Neuronal stem cell (in vitro differentiated cells): ENCODE results near the gene CELF4.

ENCODE experiments used
- DNase-seq: peaks from one replicate; pipeline ENCODE4 v3.0.0-alpha.2; 2013; ENCODE audit warnings: low spot score
- H2AFZ ChIP-seq: one replicate; pipeline ENCODE4 v1.6.1; 2013; ENCODE audit warnings: mild to moderate bottlenecking, low read length, inconsistent platforms
- H2AK5ac ChIP-seq: 2 replicates; pipeline ENCODE4 v1.6.1; 2013; ENCODE audit warnings: low read depth, mild to moderate bottlenecking, inconsistent platforms, low read length, moderate library complexity, mixed read lengths
- H2BK120ac ChIP-seq: 2 replicates; pipeline ENCODE4 v1.6.1; 2013; ENCODE audit warnings: low read depth, mild to moderate bottlenecking, inconsistent platforms, low read length, moderate library complexity, mixed read lengths
- H2BK12ac ChIP-seq: one replicate; pipeline ENCODE4 v1.6.1; 2013; ENCODE audit warnings: low read length, inconsistent platforms
- H2BK15ac ChIP-seq: 2 replicates; pipeline ENCODE4 v1.6.1; 2013; ENCODE audit warnings: mild to moderate bottlenecking, low read length, inconsistent platforms, mixed read lengths
- H2BK5ac ChIP-seq: one replicate; pipeline ENCODE4 v1.6.1; 2013; ENCODE audit warnings: inconsistent platforms, mild to moderate bottlenecking, low read length, moderate library complexity
- H3K14ac ChIP-seq: one replicate; pipeline ENCODE4 v1.6.1; 2013; ENCODE audit warnings: low read length, inconsistent platforms
- H3K18ac ChIP-seq: 2 replicates; pipeline ENCODE4 v1.6.1; 2013; ENCODE audit warnings: low read length, inconsistent platforms
- H3K23ac ChIP-seq: 2 replicates; pipeline ENCODE4 v1.6.1; 2013; ENCODE audit warnings: low read depth, mild to moderate bottlenecking, mixed read lengths, low read length, inconsistent platforms; ENCODE audit not compliant: poor library complexity
- H3K27ac ChIP-seq: replicated peaks from 3 replicates; pipeline ENCODE4 v1.5.1; 2013; ENCODE audit warnings: low read length, inconsistent platforms
- H3K27me3 ChIP-seq, 3 experiments: 2 replicates each; pipeline ENCODE4 v1.6.1; 2013; ENCODE audit warnings: low read length in 3 of 3, mild to moderate bottlenecking in 2 of 3, inconsistent platforms in 1 of 3, low read depth in 1 of 3, mixed read lengths in 1 of 3, moderate library complexity in 1 of 3; ENCODE audit not compliant: control insufficient read depth in 3 of 3, insufficient read depth in 3 of 3
- H3K36me3 ChIP-seq, 2 donors: replicated peaks in 1 of 2; 2 replicates each; pipeline ENCODE4 v1.6.1; 2013; ENCODE audit warnings: low read length in 2 of 2; ENCODE audit not compliant: control insufficient read depth in 2 of 2, insufficient read depth in 2 of 2
- H3K4ac ChIP-seq: 2 replicates; pipeline ENCODE4 v1.6.1; 2013; ENCODE audit warnings: inconsistent platforms, mild to moderate bottlenecking, low read length, moderate library complexity
- H3K4me1 ChIP-seq, 2 donors: 1 replicate in 1 of 2; 2 replicates in 1 of 2; pipeline ENCODE4 v1.6.1; 2013; ENCODE audit warnings: low read length in 2 of 2, low read depth in 1 of 2; ENCODE audit not compliant: control insufficient read depth in 2 of 2, insufficient read depth in 1 of 2
- H3K4me2 ChIP-seq: one replicate; pipeline ENCODE4 v1.6.1; 2013; ENCODE audit warnings: mild to moderate bottlenecking, low read length, inconsistent platforms; ENCODE audit not compliant: insufficient read depth, poor library complexity, severe bottlenecking
- H3K4me3 ChIP-seq, 2 donors: 2 replicates each; pipeline ENCODE4 v1.5.1; 2013; ENCODE audit warnings: low read length in 2 of 2, mild to moderate bottlenecking in 2 of 2, inconsistent platforms in 1 of 2, moderate library complexity in 1 of 2
- H3K79me1 ChIP-seq: one replicate; pipeline ENCODE4 v1.6.1; 2013; ENCODE audit warnings: low read depth, mild to moderate bottlenecking, inconsistent platforms, low read length, moderate library complexity
- H3K9ac ChIP-seq: one replicate; pipeline ENCODE4 v1.6.1; 2013; ENCODE audit warnings: mild to moderate bottlenecking, low read depth, low read length, inconsistent platforms; ENCODE audit not compliant: poor library complexity
- H3K9me3 ChIP-seq, 2 donors: replicated peaks in 1 of 2; 2 replicates each; pipeline versions ENCODE3 to v1.6.1; 2013; ENCODE audit warnings: low read length in 2 of 2, mild to moderate bottlenecking in 2 of 2, inconsistent platforms in 1 of 2, low read depth in 1 of 2, mixed read lengths in 1 of 2, moderate library complexity in 1 of 2; ENCODE audit not compliant: control insufficient read depth in 2 of 2, insufficient read depth in 1 of 2
- H4K8ac ChIP-seq: one replicate; pipeline ENCODE4 v1.6.1; 2013; ENCODE audit warnings: low read depth, mild to moderate bottlenecking, inconsistent platforms, low read length, moderate library complexity
- H4K91ac ChIP-seq: one replicate; pipeline ENCODE4 v1.6.1; 2013; ENCODE audit warnings: low read length, low read depth, mild to moderate bottlenecking, inconsistent platforms; ENCODE audit not compliant: poor library complexity
- WGBS, 2 donors: extraction: QIAGEN DNeasy Blood & Tissue Kit; methylation state at CpG; one replicate each; pipeline ENCODE4 v1.1.7; 2013; ENCODE audit warnings: missing lambda C conversion rate in 2 of 2, mixed read lengths in 1 of 2; ENCODE audit not compliant: insufficient read length in 2 of 2, insufficient replicate concordance in 1 of 2; ENCODE audit errors: extremely low coverage in 2 of 2; 5-methylcytosine and 5-hydroxymethylcytosine counted together

The CELF4 gene

GRCh38 chr18:37456395-37456794, 109.2 kb downstream of the CELF4 start:
- no peaks in the 10 kb centered on the region for H3K36me3 ChIP-seq
- H2AFZ ChIP-seq: no peak overlapping the region
- H3K14ac ChIP-seq: no peak overlapping the region
- H3K9ac ChIP-seq: no peak overlapping the region
- H3K79me1 ChIP-seq: no peaks in the 10 kb centered on the region
- peaks cover 0 to under 1% of the 10 kb centered on the region in 2 donors for H3K9me3 ChIP-seq
- H2AK5ac ChIP-seq: peak overlapping the region; percentile 34
- H2BK5ac ChIP-seq: peak overlapping the region; percentile 95
- H3K4me2 ChIP-seq: no peak overlapping the region
- WGBS, 2 donors: no CpG with 5 or more reads among the region's 5 CpGs
- peak overlapping the region; percentile 95 for H3K18ac ChIP-seq
- no peak overlapping the region for H3K27ac ChIP-seq
- H4K91ac ChIP-seq: peak overlapping the region; percentile 89
- H3K23ac ChIP-seq: no peak overlapping the region
- H3K27me3 ChIP-seq: no peaks in the 10 kb centered on the region
- H2BK12ac ChIP-seq: peak overlapping the region; percentile 27
- H4K8ac ChIP-seq: no peak overlapping the region
- DNase-seq: no peak
- peaks cover 2 to 34% of the 10 kb centered on the region in 2 donors for H3K4me1 ChIP-seq
- no peak overlapping the region for H3K4ac ChIP-seq
- H2BK15ac ChIP-seq: no peak overlapping the region
- H3K4me3 ChIP-seq: no peak overlapping the region
- peak overlapping the region; percentile 84 for H2BK120ac ChIP-seq

GRCh38 chr18:37453752-37454151, 111.8 kb downstream of the CELF4 start:
- Histone ChIP-seq H2BK15ac (no peak overlapping the region), H3K9me3 (peaks cover 0 to 2% of the 10 kb centered on the region in 2 donors), H2AFZ (no peak overlapping the region), H3K18ac (peak overlapping the region; percentile 76), H2BK5ac (no peak overlapping the region), H3K14ac (no peak overlapping the region), H4K91ac (no peak overlapping the region), H3K4me1 (peaks cover 17 to 55% of the 10 kb centered on the region in 2 donors), H2BK120ac (no peak overlapping the region), H4K8ac (no peak overlapping the region), H2BK12ac (peak overlapping the region; percentile 63), H3K27ac (no peak overlapping the region), H3K79me1 (no peaks in the 10 kb centered on the region), H3K27me3 (no peaks in the 10 kb centered on the region), H3K4ac (no peak overlapping the region), H3K36me3 (no peaks in the 10 kb centered on the region), H3K4me2 (no peak overlapping the region), H3K4me3 (no peak overlapping the region), H2AK5ac (no peak overlapping the region), H3K9ac (no peak overlapping the region), H3K23ac (no peak overlapping the region)
- no CpG with 5 or more reads among the region's 3 CpGs for WGBS, 2 donors
- no peak for DNase-seq

GRCh38 chr18:37452682-37453385, 112.8 kb downstream of the CELF4 start:
- Histone ChIP-seq H4K91ac (no peak overlapping the region), H3K9me3 (peaks cover 0 to 2% of the 10 kb centered on the region in 2 donors), H3K4me1 (peaks cover 17 to 51% of the 10 kb centered on the region in 2 donors), H3K4me2 (no peak overlapping the region), H3K36me3 (no peaks in the 10 kb centered on the region), H3K27ac (no peak overlapping the region), H3K14ac (no peak overlapping the region), H2BK15ac (no peak overlapping the region), H3K79me1 (no peaks in the 10 kb centered on the region), H3K9ac (no peak overlapping the region), H3K27me3 (no peaks in the 10 kb centered on the region), H2BK5ac (peak overlapping the region; percentile 98), H2BK120ac (peak overlapping the region; percentile 96), H3K18ac (peak overlapping the region; percentile 55), H3K4ac (peak overlapping the region; percentile 59), H3K4me3 (no peak overlapping the region), H2BK12ac (no peak overlapping the region), H2AK5ac (peak overlapping the region; percentile 93), H2AFZ (no peak overlapping the region), H3K23ac (no peak overlapping the region), H4K8ac (no peak overlapping the region)
- no CpG with 5 or more reads among the region's 4 CpGs for WGBS, 2 donors
- no peak for DNase-seq

GRCh38 chr18:37452015-37452414, 113.6 kb downstream of the CELF4 start:
- no CpG with 5 or more reads among the region's 6 CpGs for WGBS, 2 donors
- H3K79me1 ChIP-seq: no peaks in the 10 kb centered on the region
- peak overlapping the region; percentile 16 for H2BK15ac ChIP-seq
- H2BK120ac ChIP-seq: peak overlapping the region; percentile 96
- peak overlapping the region; percentile 99 for H4K91ac ChIP-seq
- H4K8ac ChIP-seq: no peak overlapping the region
- no peak overlapping the region for H2AFZ ChIP-seq
- no peak overlapping the region for H3K23ac ChIP-seq
- peak overlapping the region; percentile 100 for H2BK12ac ChIP-seq
- no peak overlapping the region for H3K4me2 ChIP-seq
- H3K4me1 ChIP-seq: peaks cover 17 to 46% of the 10 kb centered on the region in 2 donors
- no peaks in the 10 kb centered on the region for H3K36me3 ChIP-seq
- peak overlapping the region; percentile 93 for H2AK5ac ChIP-seq
- H3K18ac ChIP-seq: peak overlapping the region; percentile 95
- H3K27ac ChIP-seq: no peak overlapping the region
- no peaks in the 10 kb centered on the region for H3K27me3 ChIP-seq
- peak overlapping the region; percentile 98 for H2BK5ac ChIP-seq
- H3K9me3 ChIP-seq: peaks cover 0 to 2% of the 10 kb centered on the region in 2 donors
- H3K4me3 ChIP-seq: no peak overlapping the region
- peak overlapping the region; percentile 73 for H3K14ac ChIP-seq
- no peak for DNase-seq
- H3K9ac ChIP-seq: no peak overlapping the region
- peak overlapping the region; percentile 90 for H3K4ac ChIP-seq
